HG02678 (cell line): ENCODE results near the gene CNPY2.
"Not testable (repeated sequence)": the region's sequence is repeated elsewhere in the genome, so short reads cannot be mapped to it uniquely, and the experiment has no call there.

ENCODE experiments used
- ATAC-seq: cut with Tn5 transposase; IDR thresholded peaks from one replicate; pipeline ENCODE4 v1.9.1; 2021; ENCODE audit warnings: mild to moderate bottlenecking, moderate library complexity; ENCODE audit not compliant: unreplicated experiment

The CNPY2 gene

GRCh38 chr12:56315622-56316473, at the start of gene CNPY2:
Gene CNPY2 (minus strand): TSS chr12:56315988. CDS start chr12:56315217, 771 bp downstream.
- ATAC-seq = peak; percentile 90

GRCh38 chr12:56362130-56363059, 46.6 kb upstream of the CNPY2 start, which contains the start of gene APOF:
Gene APOF (minus strand): TSS chr12:56362857. CDS start chr12:56362745, 112 bp downstream.
- ATAC-seq = no peak

DNA sequence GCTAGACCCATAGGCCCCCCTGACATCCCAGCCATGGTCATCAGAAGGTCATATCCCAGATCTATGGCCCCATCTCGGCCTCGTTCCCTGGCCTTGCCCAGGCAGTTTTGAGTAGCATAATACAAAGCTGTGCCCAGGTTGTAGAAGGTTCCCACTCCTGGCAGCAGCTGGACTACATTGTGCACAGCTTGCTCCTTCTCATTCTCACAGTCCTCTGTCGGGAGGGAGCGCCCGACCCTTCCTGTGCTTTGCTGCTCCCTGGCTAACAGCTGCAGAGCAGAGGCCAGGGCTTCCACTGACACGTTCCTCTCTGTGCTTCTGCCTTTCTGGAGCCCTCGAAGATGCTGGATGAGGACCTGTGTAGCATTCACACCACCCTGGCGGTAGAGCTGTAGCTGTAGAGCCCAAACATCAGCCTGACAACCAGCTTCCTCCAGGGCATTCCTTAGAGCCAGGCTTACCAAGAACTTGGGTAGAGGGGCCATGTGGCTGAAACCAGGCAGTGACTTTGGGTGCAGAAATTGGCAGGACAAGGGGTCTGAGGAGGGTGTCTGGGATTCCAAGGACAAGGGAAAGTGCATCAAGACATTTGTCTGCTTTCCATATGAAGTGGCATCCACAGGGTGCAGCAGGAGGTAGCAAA, 45.8 kb upstream of the CNPY2 start:
- ATAC-seq = no peak

GRCh38 chr12:56359851-56360767, 44.3 kb upstream of the CNPY2 start, which contains the start of gene STAT2:
Gene STAT2 (minus strand): TSS chr12:56360107. CDS start chr12:56356571, 3,536 bp downstream.
- ATAC-seq = peak; percentile 96

DNA sequence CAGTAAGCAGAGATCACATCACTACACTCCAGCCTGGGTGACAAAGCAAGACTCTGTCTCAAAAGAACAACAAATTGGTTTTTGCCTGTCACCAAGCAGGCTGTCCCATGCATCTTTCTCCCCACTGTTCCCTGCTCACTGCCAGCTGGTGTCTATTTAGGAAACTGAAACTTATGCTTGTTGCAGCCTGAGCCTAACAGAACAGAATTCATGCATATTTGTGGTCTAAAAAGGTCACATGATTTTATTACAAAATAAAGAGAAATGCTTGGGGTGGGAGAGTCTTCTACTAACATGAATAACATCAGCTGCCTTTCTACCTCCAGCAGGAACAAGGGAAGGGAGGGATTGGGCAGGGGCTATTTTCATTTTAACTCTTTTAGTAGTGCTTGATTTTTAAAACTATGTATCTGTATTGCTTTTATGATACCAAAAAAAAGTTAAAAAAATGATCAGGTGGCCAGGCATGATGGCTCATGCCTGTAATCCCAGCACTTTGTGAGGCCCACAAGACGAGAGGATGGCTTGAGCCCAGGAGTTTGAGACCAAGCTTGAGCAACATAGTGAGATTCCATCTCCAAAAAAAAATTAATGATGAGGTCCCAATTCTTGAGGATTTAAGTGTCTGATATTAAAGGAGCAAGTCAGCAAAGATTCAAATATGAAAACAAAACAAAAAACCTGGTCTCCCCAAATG, 43.2 kb upstream of the CNPY2 start:
- ATAC-seq = no peak

GRCh38 chr12:56351325-56351724, 35.5 kb upstream of the CNPY2 start:
- no peak for ATAC-seq

- ATAC-seq = no peak
Observed at GRCh38 chr12:56350662-56351061, 34.9 kb upstream of the CNPY2 start.

GRCh38 chr12:56348776-56349175, 33.0 kb upstream of the CNPY2 start:
- no peak for ATAC-seq

GRCh38 chr12:56347255-56347654, 31.5 kb upstream of the CNPY2 start:
- not testable (repeated sequence) for ATAC-seq

DNA sequence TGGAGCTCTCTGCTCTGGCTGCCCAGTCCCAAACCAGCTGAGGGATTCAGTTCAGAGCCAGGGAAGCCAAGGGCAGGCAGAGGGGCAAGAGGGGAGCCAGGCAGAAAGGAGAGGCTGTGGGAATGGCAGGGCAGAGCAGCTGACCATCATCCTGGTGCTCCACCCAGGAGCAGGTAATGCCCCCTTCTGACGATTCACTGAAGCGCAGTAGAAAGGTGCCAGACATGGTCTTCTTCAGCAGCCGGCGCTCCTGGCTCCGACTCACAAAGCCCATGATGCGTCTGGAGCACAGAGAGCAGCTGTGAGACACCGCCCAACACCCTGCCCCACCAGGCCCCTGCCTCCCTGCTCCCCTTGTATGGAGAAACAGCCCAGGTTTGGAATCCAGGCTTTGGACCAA, 30.9 kb upstream of the CNPY2 start:
- ATAC-seq = no peak

DNA sequence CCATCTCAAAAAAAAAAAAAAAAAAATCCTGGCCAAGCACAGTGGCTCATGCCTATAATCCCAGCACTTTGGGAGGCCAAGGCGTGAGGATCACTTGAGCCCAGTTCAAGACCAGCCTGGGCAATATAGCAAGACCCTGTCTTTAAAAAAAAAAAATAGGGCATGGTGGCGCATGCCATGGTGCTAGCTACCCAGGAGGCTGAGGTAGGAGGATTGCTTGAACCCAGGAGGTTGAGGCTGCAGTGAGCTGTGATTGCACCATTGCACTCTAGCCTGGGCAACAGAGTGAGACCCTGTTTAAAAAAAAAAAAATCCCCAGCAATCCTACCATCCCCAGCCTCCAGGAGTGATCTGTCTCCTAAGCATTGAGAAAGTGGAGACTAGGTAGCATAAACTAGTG, 26.5 kb upstream of the CNPY2 start:
- not testable (repeated sequence) for ATAC-seq

GRCh38 chr12:56341616-56342015, 25.8 kb upstream of the CNPY2 start:
- ATAC-seq = no peak

GRCh38 chr12:56339158-56339422, 23.3 kb upstream of the CNPY2 start:
- no peak for ATAC-seq

- ATAC-seq = no peak
Observed at GRCh38 chr12:56338308-56339157, 22.7 kb upstream of the CNPY2 start, which contains the start of gene IL23A. Gene IL23A (plus strand): TSS chr12:56338884. CDS start chr12:56339045, 161 bp downstream.

GRCh38 chr12:56337753-56338251, 22.0 kb upstream of the CNPY2 start:
- no peak for ATAC-seq

- no peak for ATAC-seq
Observed at GRCh38 chr12:56336361-56337167, 20.8 kb upstream of the CNPY2 start.

DNA sequence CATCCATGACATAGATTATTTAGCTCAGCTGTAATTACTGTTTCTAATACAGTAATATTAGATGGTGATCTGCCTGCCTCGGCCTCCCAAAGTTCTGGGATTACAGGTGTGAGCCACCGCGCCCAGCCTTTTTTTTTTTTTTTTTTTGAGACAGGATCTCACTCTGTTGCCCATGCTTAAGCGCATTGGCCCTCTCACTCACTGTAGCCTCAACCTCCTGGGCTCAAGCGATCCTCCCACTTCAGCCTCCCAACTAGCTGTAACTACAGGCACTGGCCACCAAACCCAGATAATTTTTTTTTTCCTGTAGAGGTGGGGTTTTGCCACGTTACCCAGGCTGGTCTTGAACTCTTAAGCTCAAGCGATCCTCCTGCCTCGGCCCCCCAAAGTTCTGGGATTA, 19.7 kb upstream of the CNPY2 start:
- not testable (repeated sequence) for ATAC-seq

GRCh38 chr12:56334490-56334793, 18.7 kb upstream of the CNPY2 start:
- ATAC-seq = no peak
